ENCODE results near the gene UTP20. TPM values are rescaled to one million over a fixed set of nuclear protein-coding genes. Genes with fewer than 3 reads are reported as not detected.

Gene UTP20
- total RNA-seq, 1 donor: 18.8 TPM

DNA sequence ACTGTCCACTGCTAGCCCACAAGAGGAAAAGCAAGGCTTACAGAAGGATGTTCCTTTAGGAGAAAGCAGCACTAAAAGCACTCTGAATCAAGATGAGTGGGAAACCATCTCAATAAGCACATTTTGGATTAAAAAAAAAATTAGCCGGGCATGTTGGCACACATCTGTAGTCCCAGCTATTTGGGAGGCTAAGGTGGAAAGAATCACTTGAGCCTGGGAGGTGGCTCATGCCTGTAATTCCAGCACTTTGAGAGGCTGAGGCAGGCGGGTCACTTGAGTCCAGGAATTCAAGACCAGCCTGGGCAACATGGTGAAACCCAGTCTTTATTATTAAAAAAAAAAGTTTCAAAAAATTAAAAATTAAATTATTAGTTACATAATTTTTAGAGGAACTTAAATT lies 144.7 kb downstream of the UTP20 start:
- TF ChIP-seq, protein P1, sequence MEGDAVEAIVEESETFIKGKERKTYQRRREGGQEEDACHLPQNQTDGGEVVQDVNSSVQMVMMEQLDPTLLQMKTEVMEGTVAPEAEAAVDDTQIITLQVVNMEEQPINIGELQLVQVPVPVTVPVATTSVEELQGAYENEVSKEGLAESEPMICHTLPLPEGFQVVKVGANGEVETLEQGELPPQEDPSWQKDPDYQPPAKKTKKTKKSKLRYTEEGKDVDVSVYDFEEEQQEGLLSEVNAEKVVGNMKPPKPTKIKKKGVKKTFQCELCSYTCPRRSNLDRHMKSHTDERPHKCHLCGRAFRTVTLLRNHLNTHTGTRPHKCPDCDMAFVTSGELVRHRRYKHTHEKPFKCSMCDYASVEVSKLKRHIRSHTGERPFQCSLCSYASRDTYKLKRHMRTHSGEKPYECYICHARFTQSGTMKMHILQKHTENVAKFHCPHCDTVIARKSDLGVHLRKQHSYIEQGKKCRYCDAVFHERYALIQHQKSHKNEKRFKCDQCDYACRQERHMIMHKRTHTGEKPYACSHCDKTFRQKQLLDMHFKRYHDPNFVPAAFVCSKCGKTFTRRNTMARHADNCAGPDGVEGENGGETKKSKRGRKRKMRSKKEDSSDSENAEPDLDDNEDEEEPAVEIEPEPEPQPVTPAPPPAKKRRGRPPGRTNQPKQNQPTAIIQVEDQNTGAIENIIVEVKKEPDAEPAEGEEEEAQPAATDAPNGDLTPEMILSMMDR (IDR thresholded peaks at IDR 0.05; ENCODE audit: extremely low read depth, low read depth, low read length): no peak
- Histone ChIP-seq H3K27me3 (ENCODE audit: insufficient read depth, low read length) (no peaks in the 10 kb centered on the region), H3K79me2 (ENCODE audit: insufficient read depth, low read length) (no peaks in the 10 kb centered on the region), H3K9me3 (ENCODE audit: low read depth, low read length) (no peaks in the 10 kb centered on the region), H2AFZ (ENCODE audit: low read length) (no peak overlapping the region), H3K36me3 (ENCODE audit: insufficient read depth, low read length) (no peaks in the 10 kb centered on the region), H3K27ac (ENCODE audit: low read depth, low read length) (no peak overlapping the region), H3K4me3 (ENCODE audit: insufficient read depth, low read length) (no peak overlapping the region), H4K20me1 (ENCODE audit: insufficient read depth, low read length) (no peaks in the 10 kb centered on the region), H3K4me1 (ENCODE audit: insufficient read depth, low read length) (no peaks in the 10 kb centered on the region), H3K4me2 (ENCODE audit: insufficient read depth, low read length) (no peak overlapping the region)
- no peak for DNase-seq (ENCODE audit: insufficient read length, low spot score, missing footprints)

DNA sequence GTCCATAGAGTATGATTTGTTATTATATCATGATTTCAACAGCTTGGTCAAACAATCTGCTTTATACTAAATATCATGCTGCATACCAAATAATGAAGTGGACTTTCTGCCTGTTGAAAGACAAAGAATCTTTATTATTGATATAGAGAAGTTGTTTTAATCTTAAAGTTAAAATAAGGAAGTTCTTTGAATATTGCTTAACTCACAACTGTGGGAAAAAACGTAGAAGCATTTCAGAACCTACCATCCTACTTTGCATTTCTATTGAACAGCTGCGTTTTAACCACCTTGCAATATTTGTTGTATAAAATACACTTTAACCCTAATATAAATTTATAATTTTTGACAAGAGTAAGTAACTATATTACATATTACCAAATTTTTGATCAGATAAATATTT lies 150.6 kb downstream of the UTP20 start:
- Histone ChIP-seq H3K4me2 (ENCODE audit: insufficient read depth, low read length) (no peak overlapping the region), H4K20me1 (ENCODE audit: insufficient read depth, low read length) (no peaks in the 10 kb centered on the region), H2AFZ (ENCODE audit: low read length) (no peak overlapping the region), H3K4me3 (ENCODE audit: insufficient read depth, low read length) (no peak overlapping the region), H3K4me1 (ENCODE audit: insufficient read depth, low read length) (no peaks in the 10 kb centered on the region), H3K27ac (ENCODE audit: low read depth, low read length) (no peak overlapping the region), H3K9me3 (ENCODE audit: low read depth, low read length) (no peaks in the 10 kb centered on the region), H3K27me3 (ENCODE audit: insufficient read depth, low read length) (no peaks in the 10 kb centered on the region), H3K36me3 (ENCODE audit: insufficient read depth, low read length) (no peaks in the 10 kb centered on the region), H3K79me2 (ENCODE audit: insufficient read depth, low read length) (no peaks in the 10 kb centered on the region)
- TF ChIP-seq, protein P1 (IDR thresholded peaks at IDR 0.05; ENCODE audit: extremely low read depth, low read depth, low read length): no peak
- peak; percentile 17 for DNase-seq (ENCODE audit: insufficient read length, low spot score, missing footprints)

DNA sequence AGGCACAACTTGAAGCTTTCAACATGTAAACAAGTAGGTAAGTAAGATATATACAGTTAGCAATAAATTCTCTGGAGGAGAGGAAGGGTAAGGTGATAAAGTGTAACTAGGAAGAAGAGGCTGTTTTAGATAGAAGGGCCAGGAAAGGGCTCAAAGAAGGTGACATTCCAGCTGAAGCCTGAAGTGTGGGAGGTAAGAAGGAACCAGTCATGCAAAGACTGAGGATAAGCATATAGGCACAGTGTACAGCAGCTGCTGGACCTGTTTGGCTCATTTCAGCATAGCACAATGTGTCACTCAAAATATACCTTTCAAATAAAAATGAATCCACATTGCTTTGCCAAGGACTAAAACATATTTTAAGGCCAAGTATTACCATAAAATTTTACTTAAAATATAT lies 156.2 kb downstream of the UTP20 start:
- TF ChIP-seq, protein P1 (IDR thresholded peaks at IDR 0.05; ENCODE audit: extremely low read depth, low read depth, low read length): no peak
- no peak overlapping the region for H3K4me2 ChIP-seq (ENCODE audit: insufficient read depth, low read length)
- no peaks in the 10 kb centered on the region for H3K9me3 ChIP-seq (ENCODE audit: low read depth, low read length)
- no peaks in the 10 kb centered on the region for H4K20me1 ChIP-seq (ENCODE audit: insufficient read depth, low read length)
- no peaks in the 10 kb centered on the region for H3K4me1 ChIP-seq (ENCODE audit: insufficient read depth, low read length)
- H3K27ac ChIP-seq (ENCODE audit: low read depth, low read length): no peak overlapping the region
- no peaks in the 10 kb centered on the region for H3K27me3 ChIP-seq (ENCODE audit: insufficient read depth, low read length)
- H3K79me2 ChIP-seq (ENCODE audit: insufficient read depth, low read length): no peaks in the 10 kb centered on the region
- no peaks in the 10 kb centered on the region for H3K36me3 ChIP-seq (ENCODE audit: insufficient read depth, low read length)
- H3K4me3 ChIP-seq (ENCODE audit: insufficient read depth, low read length): no peak overlapping the region
- no peak for DNase-seq (ENCODE audit: insufficient read length, low spot score, missing footprints)
- no peak overlapping the region for H2AFZ ChIP-seq (ENCODE audit: low read length)

Small RNA genes within 50 kb of the gene (small RNA-seq; reads per million reads assigned to genes)
- gene RNU6-1068P (not detected), gene RPS27P23 (not detected)

Other genes with a start within 250 kb of the UTP20 start
- not detected in 2 replicates for gene SLC5A8, start 69.9 kb upstream of the UTP20 start, total RNA-seq
- 90.8 and 94.9 TPM in 2 replicates for gene ARL1, start 127.7 kb downstream of the UTP20 start, total RNA-seq
- not detected in 2 replicates for gene SPIC, start 195.2 kb downstream of the UTP20 start, total RNA-seq